Transverse colon (tissue), 4 donors: ENCODE measurements around the gene GNAL. TPM values are rescaled to one million over a fixed set of nuclear protein-coding genes. Genes with fewer than 3 reads are reported as not detected.

Experiments
- DNase-seq: peaks from one replicate; pipeline ENCODE4 v3.0.0-alpha.2; 2019
- H3K27ac ChIP-seq, 4 donors: fragments of 200-600 bp; sonication (generic); 2 replicates each; pipeline ENCODE4 v1.5.1; 2016 to 2018; ENCODE audit warnings: inconsistent platforms in 4 of 4
- H3K27me3 ChIP-seq: fragments of 200-600 bp; sonication (generic); 2 replicates; pipeline ENCODE4 v1.5.1; 2017; ENCODE audit warnings: inconsistent platforms
- H3K36me3 ChIP-seq, 4 donors: fragments of 200-600 bp; sonication (generic); 2 replicates each; pipeline ENCODE4 v1.5.1; 2017 to 2019; ENCODE audit warnings: inconsistent platforms in 4 of 4
- H3K4me1 ChIP-seq, 4 donors: fragments of 200-600 bp; sonication (generic); 2 replicates each; pipeline ENCODE4 v1.5.1; 2017 to 2020; ENCODE audit warnings: inconsistent platforms in 4 of 4
- H3K4me3 ChIP-seq, 4 donors: fragments of 200-600 bp; sonication (generic); 1 replicate in 1 of 4; 2 replicates in 3 of 4; pipeline versions ENCODE4 v1.5.1 to v1.6.1; 2017 to 2019; ENCODE audit warnings: inconsistent platforms in 4 of 4
- H3K9me3 ChIP-seq, 2 donors: fragments of 200-600 bp; sonication (generic); 2 replicates each; pipeline ENCODE4 v1.5.1; 2017 to 2019; ENCODE audit warnings: inconsistent platforms in 2 of 2
- EP300 ChIP-seq: sonication (generic); formaldehyde crosslinking; IDR thresholded peaks from one replicate; pipeline ENCODE4 v1.6.1; 2017; ENCODE audit warnings: antibody characterized with exemption, low read depth
- POLR2A ChIP-seq: fragments of 450-650 bp; IDR thresholded peaks from one replicate; pipeline ENCODE4 v1.6.1; 2016; ENCODE audit warnings: antibody characterized with exemption, mild to moderate bottlenecking, moderate library complexity
- POLR2AphosphoS5 ChIP-seq, 3 donors: sonication (generic); formaldehyde crosslinking; IDR thresholded peaks; one replicate each; pipeline ENCODE4 v1.6.1; 2016; ENCODE audit warnings: antibody characterized with exemption in 3 of 3
- WGBS, 2 donors: methylation state at CpG; one replicate each; pipeline ENCODE4 v1.1.5; 2018; ENCODE audit warnings: low coverage in 1 of 2; 5-methylcytosine and 5-hydroxymethylcytosine counted together
- in situ Hi-C, 4 donors: fragments of 200-750 bp; cut with MboI; loops; one replicate each; pipeline versions ENCODE4 v1.15.0 to v1.15.1; 2017; ENCODE audit warnings: low sequenced_read_pairs in 3 of 4, low pct_ligation_motif_present in 1 of 4, low pct_unique_long_range_greater_than_20kb in 1 of 4
- intact Hi-C: fragments of 100-400 bp; cut with DNase I; formaldehyde crosslinking; loops from one replicate; pipeline ENCODE4 v1.15.1; 2023; ENCODE audit warnings: low total_unique reads
- total RNA-seq, 4 donors: library from RNA; depleted of rRNA; stranded (reverse); fragments of >200 nt; gene quantifications; one replicate each; pipeline ENCODE4 v1.1.0, GENCODE V29; 2016
- TF ChIP-seq, protein P1 (sequence below), 5 experiments: fragments of 200-600 bp in 3 of 5; fragments of 450-650 bp in 2 of 5; sonication (generic) in 3 of 5; IDR thresholded peaks; 1 replicate in 2 of 5; 2 replicates in 3 of 5; pipeline ENCODE4 v1.5.1; 2016 to 2017; ENCODE audit warnings: antibody characterized with exemption in 5 of 5, inconsistent platforms in 3 of 5, mild to moderate bottlenecking in 2 of 5, moderate library complexity in 1 of 5

The GNAL gene
- total RNA-seq, 4 donors from 2014 or later = 2.9 to 7.4 (median 7.2) TPM

DNA sequence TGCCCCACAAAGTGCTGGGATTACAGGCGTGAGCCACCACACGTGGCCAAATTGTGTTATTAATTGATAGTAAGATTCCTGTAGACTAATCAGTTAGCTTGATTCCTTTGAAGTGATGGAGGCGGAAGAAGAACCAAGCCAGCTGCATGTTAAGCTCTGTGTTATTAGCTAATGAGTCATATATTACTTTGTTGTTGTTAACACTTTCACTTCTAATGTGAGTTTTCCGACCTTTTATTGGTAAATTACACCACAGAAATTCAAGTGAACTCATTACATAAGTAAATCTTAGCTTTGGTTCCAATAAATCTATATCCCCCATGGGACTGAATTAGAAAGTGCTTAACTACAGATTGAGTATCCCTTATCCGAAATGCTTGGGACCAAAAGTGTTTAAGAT is 182.4 kb downstream of the GNAL start:
- DNase-seq = no peak
- Histone ChIP-seq H3K36me3 (no peaks in the 10 kb centered on the region), H3K4me3 (no peak overlapping the region), H3K4me1 (no peaks in the 10 kb centered on the region), H3K27ac (no peak overlapping the region), H3K27me3 (no peaks in the 10 kb centered on the region), H3K9me3 (no peaks in the 10 kb centered on the region)
- WGBS, 2 donors = 46 to 49% methylated on average over 3 to 5 of the region's 5 CpGs
- intact Hi-C loops (no loop called here), in situ Hi-C loops (no loop called here)
- TF ChIP-seq EP300 = no peak
- TF ChIP-seq POLR2AphosphoS5 (IDR thresholded peaks at IDR 0.05) = no peak

DNA sequence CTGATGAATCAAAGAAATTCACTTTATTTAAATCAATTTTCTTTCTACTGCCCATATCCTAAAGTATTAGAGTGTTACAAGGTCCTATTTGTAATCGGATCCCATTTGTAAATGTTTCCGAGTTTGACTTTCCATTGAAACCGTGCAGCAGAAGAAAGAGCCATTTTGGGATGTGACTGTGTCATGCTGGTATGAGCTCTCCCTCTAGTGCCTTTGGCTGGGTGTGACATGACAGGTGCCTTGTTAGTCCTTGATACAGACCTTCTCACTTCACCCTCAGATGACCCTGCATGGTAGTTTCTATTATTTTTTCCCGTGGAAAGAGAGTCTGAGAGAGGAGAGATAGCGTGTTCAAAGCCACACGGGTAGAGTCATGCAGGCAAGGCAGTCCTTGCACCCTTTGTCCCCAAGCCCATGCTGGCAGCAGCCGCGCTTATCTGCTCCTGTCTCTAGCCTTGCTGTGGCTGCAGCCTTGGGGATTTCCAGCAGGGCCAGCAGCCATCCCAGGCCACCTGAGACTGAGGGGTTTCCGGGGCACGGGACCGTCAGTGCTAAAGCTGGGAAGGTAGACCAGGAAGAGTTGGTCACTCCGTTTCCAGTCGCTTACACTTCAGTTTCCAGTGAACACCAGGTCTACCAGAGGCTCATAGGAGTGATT is 183.5 kb downstream of the GNAL start:
- Histone ChIP-seq H3K4me1 (no peaks in the 10 kb centered on the region), H3K4me3 (no peak overlapping the region), H3K27me3 (no peaks in the 10 kb centered on the region), H3K27ac (no peak overlapping the region), H3K9me3 (no peaks in the 10 kb centered on the region), H3K36me3 (no peaks in the 10 kb centered on the region)
- in situ Hi-C loops (no loop called here), intact Hi-C loops (no loop called here)
- no peak for DNase-seq
- TF ChIP-seq POLR2AphosphoS5 (IDR thresholded peaks at IDR 0.05) = no peak
- TF ChIP-seq POLR2A = no peak
- TF ChIP-seq EP300 = no peak
- TF ChIP-seq, protein P1, sequence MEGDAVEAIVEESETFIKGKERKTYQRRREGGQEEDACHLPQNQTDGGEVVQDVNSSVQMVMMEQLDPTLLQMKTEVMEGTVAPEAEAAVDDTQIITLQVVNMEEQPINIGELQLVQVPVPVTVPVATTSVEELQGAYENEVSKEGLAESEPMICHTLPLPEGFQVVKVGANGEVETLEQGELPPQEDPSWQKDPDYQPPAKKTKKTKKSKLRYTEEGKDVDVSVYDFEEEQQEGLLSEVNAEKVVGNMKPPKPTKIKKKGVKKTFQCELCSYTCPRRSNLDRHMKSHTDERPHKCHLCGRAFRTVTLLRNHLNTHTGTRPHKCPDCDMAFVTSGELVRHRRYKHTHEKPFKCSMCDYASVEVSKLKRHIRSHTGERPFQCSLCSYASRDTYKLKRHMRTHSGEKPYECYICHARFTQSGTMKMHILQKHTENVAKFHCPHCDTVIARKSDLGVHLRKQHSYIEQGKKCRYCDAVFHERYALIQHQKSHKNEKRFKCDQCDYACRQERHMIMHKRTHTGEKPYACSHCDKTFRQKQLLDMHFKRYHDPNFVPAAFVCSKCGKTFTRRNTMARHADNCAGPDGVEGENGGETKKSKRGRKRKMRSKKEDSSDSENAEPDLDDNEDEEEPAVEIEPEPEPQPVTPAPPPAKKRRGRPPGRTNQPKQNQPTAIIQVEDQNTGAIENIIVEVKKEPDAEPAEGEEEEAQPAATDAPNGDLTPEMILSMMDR (IDR thresholded peaks at IDR 0.05) = peak; percentile 20 to 65 (median 42)
- WGBS, 2 donors = 40 to 69% methylated on average over 4 to 13 of the region's 13 CpGs

DNA sequence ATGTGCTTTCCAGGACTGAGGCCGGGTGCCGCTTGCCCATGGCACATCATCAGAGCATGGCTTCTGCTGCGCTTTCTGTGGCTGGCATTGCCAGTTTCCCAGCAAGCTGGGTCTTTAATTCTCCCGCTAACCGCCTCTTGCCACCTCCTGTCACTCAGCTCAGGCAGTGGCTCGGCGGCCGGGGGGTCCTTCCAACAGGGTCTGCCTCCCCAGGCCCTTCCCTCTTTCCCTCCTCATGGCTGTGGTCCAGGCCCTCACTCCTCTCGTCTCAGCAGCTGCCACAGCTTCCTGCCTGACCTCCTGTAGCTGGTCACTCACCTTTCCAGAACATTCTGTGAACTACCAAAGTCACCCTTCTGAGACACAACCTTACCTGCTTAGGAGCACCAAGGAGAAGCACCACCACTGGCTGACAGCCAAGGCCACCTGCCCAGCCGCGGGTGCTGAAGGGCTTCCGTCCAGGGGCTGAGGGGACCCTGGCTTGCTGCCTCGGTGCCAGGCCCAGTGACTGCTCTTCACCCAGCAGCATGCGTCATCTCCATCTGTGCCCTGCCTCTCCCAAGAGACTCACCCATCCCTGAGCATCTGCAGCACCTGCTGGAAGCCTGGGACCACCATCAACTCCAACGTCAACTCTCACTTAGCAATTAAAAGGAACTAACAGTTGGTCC is 184.7 kb downstream of the GNAL start:
- intact Hi-C loops (no loop called here), in situ Hi-C loops (no loop called here)
- no peak for DNase-seq
- no peaks in the 10 kb centered on the region for H3K27me3 ChIP-seq
- H3K36me3 ChIP-seq = no peaks in the 10 kb centered on the region
- H3K9me3 ChIP-seq = no peaks in the 10 kb centered on the region
- 91% methylated on average over 15 of the region's 15 CpGs; no CpG with 5 or more reads in 1 of the 2 donors for WGBS, 2 donors
- no peak overlapping the region for H3K4me3 ChIP-seq
- TF ChIP-seq POLR2A (no peak), EP300 (no peak), POLR2AphosphoS5 (IDR thresholded peaks at IDR 0.05) (no peak)
- TF ChIP-seq, protein P1 (IDR thresholded peaks at IDR 0.05) = no peak
- no peaks in the 10 kb centered on the region for H3K4me1 ChIP-seq
- H3K27ac ChIP-seq = no peak overlapping the region

GRCh38 chr18:11874676-11875075 is 185.6 kb downstream of the GNAL start:
- 87% methylated on average over 8 of the region's 8 CpGs; no CpG with 5 or more reads in 1 of the 2 donors for WGBS, 2 donors
- Histone ChIP-seq H3K27ac (no peak overlapping the region), H3K36me3 (no peaks in the 10 kb centered on the region), H3K27me3 (no peaks in the 10 kb centered on the region), H3K4me3 (no peak overlapping the region), H3K9me3 (no peaks in the 10 kb centered on the region), H3K4me1 (no peaks in the 10 kb centered on the region)
- in situ Hi-C loops = no loop called here
- no peak for DNase-seq
- intact Hi-C loops = no loop called here
- TF ChIP-seq POLR2AphosphoS5 (IDR thresholded peaks at IDR 0.05) = no peak
- TF ChIP-seq, protein P1 (IDR thresholded peaks at IDR 0.05) = no peak
- no peak for TF ChIP-seq POLR2A
- TF ChIP-seq EP300 = no peak
